HepG2 (cell line): Measurements from ENCODE around the gene DNMT3L. TPM values are rescaled to one million over a fixed set of nuclear protein-coding genes. Genes with fewer than 3 reads are reported as not detected.

Experiments used
- ATAC-seq: fragments of 200-7000 bp; cut with Tn5 transposase; 3 replicates; pipeline ENCODE4 v1.9.1; 2020; ENCODE audit warnings: mild to moderate bottlenecking, moderate library complexity
- BruUV-seq: library from RNA; stranded (reverse); fragments of 400-500 nt; replicated peaks from 2 replicates; lab custom pipeline; 2021; lab: Mats Ljungman, UMichigan
- CTCF ChIA-PET: fragments of 300-600 bp; formaldehyde crosslinking; extraction: SDS; loops from one replicate; lab custom pipeline; 2021; ENCODE audit warnings: low total read pairs, inconsistent platforms, low intra/inter-chr PET ratio; lab: Yijun Ruan, JAX
- POLR2A ChIA-PET: fragments of 350-600 bp; sonication (Branson Sonifier 250); formaldehyde crosslinking; loops from one replicate; lab custom pipeline; 2020; ENCODE audit warnings: antibody characterized with exemption, inconsistent platforms; lab: Yijun Ruan, JAX
- DNase-seq: peaks from one replicate; pipeline ENCODE4 v3.0.0-alpha.2; 2015; ENCODE audit warnings: low spot score
- FAIRE-seq: peaks from 3 replicates; lab custom pipeline; 2011; peaks lifted over from hg19 to GRCh38; lab: Jason Lieb, UNC
- H2AFZ ChIP-seq: one replicate; pipeline ENCODE4 v1.6.1; 2011; ENCODE audit warnings: low read length, inconsistent platforms
- H3K27ac ChIP-seq: fragments of 300-600 bp; 3 replicates; pipeline ENCODE4 v1.8.0; 2011; ENCODE audit warnings: mixed run types, mild to moderate bottlenecking, mixed read lengths, low read length, inconsistent platforms; ENCODE audit not compliant: insufficient read depth; ENCODE audit errors: extremely low read length
- H3K27me3 ChIP-seq, 2 experiments: fragments of 200-600 bp in 1 of 2; 2 replicates in 1 of 2; 3 replicates in 1 of 2; pipeline versions ENCODE4 v1.6.0 to v1.8.0; 2011; ENCODE audit warnings: low read length in 2 of 2, mild to moderate bottlenecking in 2 of 2, moderate library complexity in 2 of 2, inconsistent platforms in 1 of 2; ENCODE audit not compliant: insufficient read depth in 2 of 2, control insufficient read depth in 1 of 2
- H3K36me3 ChIP-seq, 2 experiments: fragments of 200-600 bp in 1 of 2; replicated peaks in 1 of 2; 2 replicates in 1 of 2; 3 replicates in 1 of 2; pipeline versions ENCODE4 v1.5.1 to v1.8.0; 2011; ENCODE audit warnings: low read length in 2 of 2, inconsistent platforms in 1 of 2; ENCODE audit not compliant: insufficient read depth in 2 of 2, control insufficient read depth in 1 of 2
- H3K4me1 ChIP-seq: 2 replicates; pipeline ENCODE4 v1.5.1; 2012; ENCODE audit warnings: low read length, inconsistent platforms; ENCODE audit not compliant: insufficient read depth
- H3K4me2 ChIP-seq: 2 replicates; pipeline ENCODE4 v1.6.0; 2011; ENCODE audit warnings: low read depth, low read length, inconsistent platforms
- H3K4me3 ChIP-seq, 3 experiments: fragments of 200-600 bp in 1 of 3; sonication (generic), shearing (Covaris generic) in 1 of 3; replicated peaks in 1 of 3; 2 replicates each; pipeline ENCODE4 v1.5.1; 2011 to 2016; ENCODE audit warnings: low read length in 3 of 3, inconsistent platforms in 2 of 3, low read depth in 2 of 3, mild to moderate bottlenecking in 2 of 3, control low read depth in 1 of 3, mixed read lengths in 1 of 3; ENCODE audit not compliant: insufficient read depth in 1 of 3
- H3K79me2 ChIP-seq: one replicate; pipeline ENCODE4 v1.6.1; 2011; ENCODE audit warnings: low read length, inconsistent platforms; ENCODE audit not compliant: insufficient read depth
- H3K9ac ChIP-seq: 2 replicates; pipeline ENCODE4 v1.6.0; 2011; ENCODE audit warnings: mild to moderate bottlenecking, low read depth, low read length, inconsistent platforms; ENCODE audit not compliant: insufficient read depth
- H3K9me3 ChIP-seq: 2 replicates; pipeline ENCODE4 v1.5.1; 2012; ENCODE audit warnings: mild to moderate bottlenecking, low read length
- H4K20me1 ChIP-seq: 2 replicates; pipeline ENCODE4 v1.6.0; 2011; ENCODE audit warnings: inconsistent platforms, mild to moderate bottlenecking, low read length, moderate library complexity; ENCODE audit not compliant: insufficient read depth
- ASH2L ChIP-seq: fragments of 300-600, 200-600 bp; sonication (generic); IDR thresholded peaks from 2 replicates; pipeline ENCODE4 v1.7.0; 2017; ENCODE audit warnings: low read depth, mild to moderate bottlenecking, moderate library complexity, mixed read lengths, low read length; ENCODE audit not compliant: insufficient read length
- FIP1L1 ChIP-seq: fragments of 200-400 bp; formaldehyde crosslinking; IDR thresholded peaks from 2 replicates; pipeline ENCODE4 v1.6.1; 2018; ENCODE audit warnings: low read depth, mild to moderate bottlenecking, low read length, moderate library complexity, borderline replicate concordance; ENCODE audit not compliant: insufficient read depth
- RORA ChIP-seq: sonication (generic); formaldehyde crosslinking; IDR thresholded peaks from 2 replicates; pipeline ENCODE4 v1.5.0; 2020; ENCODE audit warnings: mild to moderate bottlenecking, missing genetic modification reagents, moderate library complexity
- SNAPC2 ChIP-seq: sonication (generic); formaldehyde crosslinking; IDR thresholded peaks from 2 replicates; pipeline ENCODE4 v1.8.1; 2022; ENCODE audit warnings: mild to moderate bottlenecking, missing genetic modification reagents
- TARDBP ChIP-seq: sonication (generic); formaldehyde crosslinking; IDR thresholded peaks from 2 replicates; pipeline ENCODE4 v1.8.0; 2022; ENCODE audit warnings: mild to moderate bottlenecking, missing genetic modification reagents
- XBP1 ChIP-seq: sonication (generic); formaldehyde crosslinking; IDR thresholded peaks from 2 replicates; pipeline ENCODE4 v1.5.0; 2020; ENCODE audit warnings: missing genetic modification reagents
- ZBTB8A ChIP-seq: sonication (generic); formaldehyde crosslinking; IDR thresholded peaks from 2 replicates; pipeline ENCODE4 v1.4.0; 2020; ENCODE audit warnings: mild to moderate bottlenecking, low read depth, missing genetic modification reagents, borderline replicate concordance
- ZIK1 ChIP-seq: sonication (generic); formaldehyde crosslinking; IDR thresholded peaks from 2 replicates; pipeline ENCODE4 v1.5.0; 2020; ENCODE audit warnings: mild to moderate bottlenecking, low read depth, missing genetic modification reagents, borderline replicate concordance
- ZNF143 ChIP-seq: sonication (generic); formaldehyde crosslinking; IDR thresholded peaks from 2 replicates; pipeline ENCODE4 v1.4.0; 2020; ENCODE audit warnings: missing genetic modification reagents
- ZNF333 ChIP-seq: sonication (generic); formaldehyde crosslinking; IDR thresholded peaks from 2 replicates; pipeline ENCODE4 v1.4.0; 2020; ENCODE audit warnings: mild to moderate bottlenecking, missing genetic modification reagents, borderline replicate concordance
- ZNF468 ChIP-seq: sonication (generic); formaldehyde crosslinking; IDR thresholded peaks from 2 replicates; pipeline ENCODE4 v1.8.0; 2022; ENCODE audit warnings: mild to moderate bottlenecking, moderate library complexity, missing genetic modification reagents
- ZNF562 ChIP-seq: sonication (generic); formaldehyde crosslinking; IDR thresholded peaks from 2 replicates; pipeline ENCODE4 v1.8.0; 2022; ENCODE audit warnings: missing genetic modification reagents, borderline replicate concordance
- ZNF567 ChIP-seq: sonication (generic); formaldehyde crosslinking; IDR thresholded peaks from 2 replicates; pipeline ENCODE4 v1.8.1; 2023; ENCODE audit warnings: mild to moderate bottlenecking, missing genetic modification reagents, borderline replicate concordance
- ZNF841 ChIP-seq: sonication (generic); formaldehyde crosslinking; IDR thresholded peaks from 2 replicates; pipeline ENCODE4 v1.8.1; 2023; ENCODE audit warnings: missing genetic modification reagents, borderline replicate concordance
- WGBS: methylation state at CpG from one replicate; pipeline ENCODE4 v1.1.6; 2017; ENCODE audit warnings: low lambda C conversion rate; 5-methylcytosine and 5-hydroxymethylcytosine counted together
- in situ Hi-C: cut with HindIII; loops from 2 replicates; pipeline ENCODE4 v1.10.0; 2017; ENCODE audit warnings: low pct_unique_long_range_greater_than_20kb; ENCODE audit not compliant: extremely low pct_ligation_motif_present
- intact Hi-C: fragments of 100-400 bp; cut with micrococcal nuclease; formaldehyde crosslinking; loops from one replicate; pipeline ENCODE4 v1.10.0; 2022; ENCODE audit not compliant: unreplicated experiment
- polyA plus RNA-seq, 8 experiments: library from polyadenylated mRNA; depleted of rRNA in 3 of 8; stranded (reverse) in 7 of 8; unstranded in 1 of 8; fragments of >200 nt; fragmentation: Illumina TruSeq in 4 of 8; extraction: Trizol in 4 of 8; gene quantifications; 2 replicates each; pipeline versions ENCODE4 v1.2.1 to v1.2.3, GENCODE V29; 2011 to 2016; ENCODE audit warnings: low read depth in 4 of 8, missing spikeins in 1 of 8, mixed read lengths in 1 of 8; ENCODE audit not compliant: insufficient read depth in 1 of 8
- total RNA-seq, 5 experiments: library from RNA; depleted of rRNA; stranded (reverse); fragments of >200 nt; fragmentation: Illumina TruSeq; extraction: Trizol; gene quantifications; 2 replicates each; pipeline ENCODE4 v1.2.3, GENCODE V29; 2016; ENCODE audit warnings: low read depth in 1 of 5
- TF ChIP-seq, protein P1 (sequence below): sonication (generic); formaldehyde crosslinking; IDR thresholded peaks from 2 replicates; pipeline ENCODE4 v1.5.0; 2020; ENCODE audit warnings: mild to moderate bottlenecking, missing genetic modification reagents, moderate library complexity
- TF ChIP-seq, protein P2 (sequence below): sonication (generic); formaldehyde crosslinking; IDR thresholded peaks from 2 replicates; pipeline ENCODE4 v1.9.0; 2022; ENCODE audit warnings: low read depth, missing genetic modification reagents
- TF ChIP-seq, protein P3 (sequence below): sonication (generic); formaldehyde crosslinking; IDR thresholded peaks from 2 replicates; pipeline ENCODE4 v1.5.0; 2020; ENCODE audit warnings: mild to moderate bottlenecking, missing genetic modification reagents

The DNMT3L gene
- total and polyA plus RNA-seq, 2 of the 13 experiments (the other 11 are each of a cell fraction or from before 2014, with no cell fraction given) = 0.75 to 1.7 TPM

DNA sequence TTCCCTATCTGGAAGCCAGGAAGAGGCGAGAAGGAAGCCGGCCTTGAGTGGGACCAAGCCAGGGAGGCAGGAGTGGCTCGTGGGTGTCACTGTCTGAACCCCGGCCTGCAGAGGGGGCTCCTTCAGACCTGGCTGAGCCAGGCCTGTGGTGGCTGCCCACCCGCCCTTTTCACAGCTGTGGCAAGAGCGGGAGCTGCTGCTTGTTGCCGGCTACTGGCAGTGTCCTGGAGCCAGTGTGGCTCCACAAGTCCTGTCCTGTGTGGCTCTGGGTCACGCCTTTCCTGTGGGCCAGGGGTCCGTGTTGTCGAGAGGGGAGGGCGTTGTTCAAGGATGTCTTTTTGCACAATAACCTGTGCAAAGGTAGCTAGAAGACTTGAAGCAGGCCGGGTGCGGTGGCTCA lies 39.4 kb upstream of the DNMT3L start (continued):
- TF ChIP-seq, protein P1, sequence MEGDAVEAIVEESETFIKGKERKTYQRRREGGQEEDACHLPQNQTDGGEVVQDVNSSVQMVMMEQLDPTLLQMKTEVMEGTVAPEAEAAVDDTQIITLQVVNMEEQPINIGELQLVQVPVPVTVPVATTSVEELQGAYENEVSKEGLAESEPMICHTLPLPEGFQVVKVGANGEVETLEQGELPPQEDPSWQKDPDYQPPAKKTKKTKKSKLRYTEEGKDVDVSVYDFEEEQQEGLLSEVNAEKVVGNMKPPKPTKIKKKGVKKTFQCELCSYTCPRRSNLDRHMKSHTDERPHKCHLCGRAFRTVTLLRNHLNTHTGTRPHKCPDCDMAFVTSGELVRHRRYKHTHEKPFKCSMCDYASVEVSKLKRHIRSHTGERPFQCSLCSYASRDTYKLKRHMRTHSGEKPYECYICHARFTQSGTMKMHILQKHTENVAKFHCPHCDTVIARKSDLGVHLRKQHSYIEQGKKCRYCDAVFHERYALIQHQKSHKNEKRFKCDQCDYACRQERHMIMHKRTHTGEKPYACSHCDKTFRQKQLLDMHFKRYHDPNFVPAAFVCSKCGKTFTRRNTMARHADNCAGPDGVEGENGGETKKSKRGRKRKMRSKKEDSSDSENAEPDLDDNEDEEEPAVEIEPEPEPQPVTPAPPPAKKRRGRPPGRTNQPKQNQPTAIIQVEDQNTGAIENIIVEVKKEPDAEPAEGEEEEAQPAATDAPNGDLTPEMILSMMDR (CRISPR knock-in tag) = peak; percentile 40
- TF ChIP-seq FIP1L1 = no peak

DNA sequence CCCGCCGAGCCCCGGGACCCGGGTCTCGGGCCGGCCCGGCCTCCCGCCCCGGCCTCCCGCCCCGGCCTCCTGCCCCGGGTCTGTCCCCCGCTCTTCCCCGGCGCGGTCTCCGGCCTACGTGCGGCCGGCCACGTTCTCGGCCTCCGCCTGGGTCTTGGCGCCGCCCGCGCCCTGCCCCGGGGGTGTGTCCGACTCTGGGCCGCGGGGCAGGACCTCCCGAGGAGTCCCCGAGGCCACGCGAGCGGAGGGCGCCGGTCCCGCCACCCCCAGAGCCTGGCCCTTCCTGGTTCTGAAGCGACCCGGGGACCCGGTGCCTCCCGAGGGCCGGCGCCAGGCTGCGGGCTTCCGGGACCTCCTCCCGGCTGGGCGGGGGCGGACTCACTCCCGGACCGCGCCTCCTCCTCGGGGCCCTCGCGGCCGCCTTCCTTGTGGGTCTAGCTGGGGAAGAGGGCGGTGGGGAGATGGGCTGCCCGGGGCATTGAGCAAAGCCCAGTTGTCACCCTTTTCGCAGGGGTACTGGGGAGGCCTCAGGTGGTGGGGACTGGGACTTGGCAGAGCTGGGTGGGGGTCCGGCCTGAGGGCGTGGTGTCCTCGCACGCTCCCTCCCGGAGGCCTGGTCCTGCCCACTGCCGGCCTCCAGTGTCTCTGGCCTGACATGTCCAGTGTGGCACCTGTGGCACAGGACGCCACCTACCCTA lies 38.7 kb upstream of the DNMT3L start:
- ChIA-PET CTCF (no interaction called here), POLR2A (interaction anchor here (1.0 to 4.2 kb wide), 3 partner anchors 28 to 205 kb away, joined by 3 to 23 read pairs (median 6); no protein-coding TSS in a partner anchor)
- peaks cover 27% of the 10 kb centered on the region for H3K79me2 ChIP-seq
- H3K27ac ChIP-seq = peak overlapping the region; percentile 87
- DNase-seq (peak; percentile 29), FAIRE-seq (no peak), ATAC-seq (peak; percentile 29)
- in situ Hi-C loops (loop anchor here (5.0 kb wide), 1 partner anchor 37 kb away; the partner anchor contains the start of gene CFAP410), intact Hi-C loops (loop anchor here (10.0 kb wide), 1 partner anchor 184 kb away; no protein-coding TSS in a partner anchor)
- peaks cover 3 to 19% of the 10 kb centered on the region in 2 experiments for H3K27me3 ChIP-seq
- H3K9ac ChIP-seq = peak overlapping the region; percentile 88
- peak overlapping the region; percentile 66 to 80 (median 75) for H3K4me3 ChIP-seq
- H3K36me3 ChIP-seq = no peaks in the 10 kb centered on the region
- no CpG with 5 or more reads among the region's 67 CpGs for WGBS
- no TSS peak for BruUV-seq
- H3K4me2 ChIP-seq = peak overlapping the region; percentile 97
- no peak overlapping the region for H2AFZ ChIP-seq
- no peaks in the 10 kb centered on the region for H3K9me3 ChIP-seq
- H4K20me1 ChIP-seq = peaks cover 13% of the 10 kb centered on the region; the same call in 1 of the 2 replicates
- peaks cover 75% of the 10 kb centered on the region for H3K4me1 ChIP-seq
- TF ChIP-seq RORA (CRISPR knock-in tag) (no peak), TARDBP (CRISPR knock-in tag) (no peak), ZNF333 (CRISPR knock-in tag) (0 out of 2 replicates have a peak, but pooled peaks have one; percentile 68), SNAPC2 (CRISPR knock-in tag) (no peak), ZNF468 (CRISPR knock-in tag) (no peak), ZNF143 (CRISPR knock-in tag) (no peak), ZNF562 (CRISPR knock-in tag) (no peak), XBP1 (CRISPR knock-in tag) (no peak), ZBTB8A (CRISPR knock-in tag) (no peak), ASH2L (no peak), ZNF567 (no peak), ZNF841 (CRISPR knock-in tag) (0 out of 2 replicates have a peak, but pooled peaks have one; percentile 33), ZIK1 (CRISPR knock-in tag) (no peak)
- TF ChIP-seq, protein P2, sequence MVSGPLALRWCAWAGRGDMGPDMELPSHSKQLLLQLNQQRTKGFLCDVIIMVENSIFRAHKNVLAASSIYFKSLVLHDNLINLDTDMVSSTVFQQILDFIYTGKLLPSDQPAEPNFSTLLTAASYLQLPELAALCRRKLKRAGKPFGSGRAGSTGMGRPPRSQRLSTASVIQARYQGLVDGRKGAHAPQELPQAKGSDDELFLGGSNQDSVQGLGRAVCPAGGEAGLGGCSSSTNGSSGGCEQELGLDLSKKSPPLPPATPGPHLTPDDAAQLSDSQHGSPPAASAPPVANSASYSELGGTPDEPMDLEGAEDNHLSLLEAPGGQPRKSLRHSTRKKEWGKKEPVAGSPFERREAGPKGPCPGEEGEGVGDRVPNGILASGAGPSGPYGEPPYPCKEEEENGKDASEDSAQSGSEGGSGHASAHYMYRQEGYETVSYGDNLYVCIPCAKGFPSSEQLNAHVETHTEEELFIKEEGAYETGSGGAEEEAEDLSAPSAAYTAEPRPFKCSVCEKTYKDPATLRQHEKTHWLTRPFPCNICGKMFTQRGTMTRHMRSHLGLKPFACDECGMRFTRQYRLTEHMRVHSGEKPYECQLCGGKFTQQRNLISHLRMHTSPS (CRISPR knock-in tag) = no peak
- TF ChIP-seq, protein P3, sequence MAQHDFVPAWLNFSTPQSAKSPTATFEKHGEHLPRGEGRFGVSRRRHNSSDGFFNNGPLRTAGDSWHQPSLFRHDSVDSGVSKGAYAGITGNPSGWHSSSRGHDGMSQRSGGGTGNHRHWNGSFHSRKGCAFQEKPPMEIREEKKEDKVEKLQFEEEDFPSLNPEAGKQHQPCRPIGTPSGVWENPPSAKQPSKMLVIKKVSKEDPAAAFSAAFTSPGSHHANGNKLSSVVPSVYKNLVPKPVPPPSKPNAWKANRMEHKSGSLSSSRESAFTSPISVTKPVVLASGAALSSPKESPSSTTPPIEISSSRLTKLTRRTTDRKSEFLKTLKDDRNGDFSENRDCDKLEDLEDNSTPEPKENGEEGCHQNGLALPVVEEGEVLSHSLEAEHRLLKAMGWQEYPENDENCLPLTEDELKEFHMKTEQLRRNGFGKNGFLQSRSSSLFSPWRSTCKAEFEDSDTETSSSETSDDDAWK (CRISPR knock-in tag) = no peak
